HCT116 (cell line): Measurements from ENCODE around the gene OR1J1. TPM values are rescaled to one million over a fixed set of nuclear protein-coding genes. Genes with fewer than 3 reads are reported as not detected.

Experiments used
- ATAC-seq: fragments of 200-7000 bp; cut with Tn5 transposase; 2 replicates; pipeline ENCODE4 v1.9.1; 2020; ENCODE audit warnings: mild to moderate bottlenecking, moderate library complexity
- BruUV-seq: library from RNA; stranded (reverse); fragments of 400-500 nt; replicated peaks from 2 replicates; lab custom pipeline; 2021; lab: Mats Ljungman, UMichigan
- CTCF ChIA-PET: fragments of 300-600 bp; sonication (Branson Sonifier 250); formaldehyde crosslinking; loops from one replicate; lab custom pipeline; 2021; ENCODE audit warnings: antibody characterized with exemption; lab: Charles Lee
- POLR2A ChIA-PET: fragments of 300-600, 350-600 bp; sonication (Branson Sonifier 250); formaldehyde crosslinking; loops from one replicate; lab custom pipeline; 2021; ENCODE audit warnings: antibody characterized with exemption; lab: Charles Lee
- RAD21 ChIA-PET, 2 experiments: fragments of 300-600 bp; sonication (Branson Sonifier 250); formaldehyde crosslinking; loops; one replicate each; lab custom pipeline; 2023; ENCODE audit warnings: low total read pairs in 2 of 2; ENCODE audit not compliant: uncharacterized antibody in 2 of 2, unreplicated experiment in 2 of 2, low non-redundant PET in 1 of 2; lab: Charles Lee
- DNase-seq: peaks from one replicate; pipeline ENCODE4 v3.0.0-alpha.2; 2010; ENCODE audit warnings: low read depth, low spot score
- H2AFZ ChIP-seq: fragments of 200-600 bp; shearing (Covaris generic), sonication (generic); 2 replicates; pipeline ENCODE4 v1.6.1; 2017; ENCODE audit warnings: low read depth, mixed run types, mixed read lengths, antibody characterized with exemption, low read length; ENCODE audit not compliant: poor library complexity, severe bottlenecking
- H3K27ac ChIP-seq: 2 replicates; pipeline ENCODE4 v1.5.1; 2012; ENCODE audit warnings: low read depth, low read length
- H3K27me3 ChIP-seq: fragments of 200-600 bp; sonication (generic); 2 replicates; pipeline ENCODE4 v1.6.1; 2016; ENCODE audit warnings: mixed run types, low read length, mixed read lengths; ENCODE audit not compliant: insufficient read depth
- H3K36me3 ChIP-seq, 2 experiments: fragments of 200-500 bp in 1 of 2; fragments of 200-600 bp in 1 of 2; sonication (Bioruptor generic) in 1 of 2; sonication (generic) in 1 of 2; 2 replicates each; pipeline versions ENCODE4 v1.5.1 to v1.6.1; 2014 to 2016; ENCODE audit warnings: low read length in 2 of 2, inconsistent platforms in 1 of 2, mixed read lengths in 1 of 2, mixed run types in 1 of 2; ENCODE audit not compliant: insufficient read depth in 2 of 2, control insufficient read depth in 1 of 2
- H3K4me1 ChIP-seq, 2 experiments: fragments of 200-600 bp in 1 of 2; sonication (generic) in 1 of 2; 2 replicates each; pipeline versions ENCODE4 v1.5.1 to v1.6.1; 2012 to 2017; ENCODE audit warnings: low read length in 2 of 2, inconsistent platforms in 1 of 2, mild to moderate bottlenecking in 1 of 2, mixed read lengths in 1 of 2, mixed run types in 1 of 2, moderate library complexity in 1 of 2; ENCODE audit not compliant: insufficient read depth in 2 of 2, control insufficient read depth in 1 of 2
- H3K4me2 ChIP-seq: fragments of 200-600 bp; sonication (generic); 2 replicates; pipeline ENCODE4 v1.6.1; 2017; ENCODE audit warnings: mixed run types, low read length, mixed read lengths
- H3K4me3 ChIP-seq, 2 experiments: fragments of 200-600 bp in 1 of 2; sonication (generic) in 1 of 2; replicated peaks in 1 of 2; 2 replicates each; pipeline ENCODE4 v1.5.1; 2011 to 2016; ENCODE audit warnings: low read length in 2 of 2, control low read depth in 1 of 2, low read depth in 1 of 2, mild to moderate bottlenecking in 1 of 2, mixed read lengths in 1 of 2, mixed run types in 1 of 2
- H3K79me2 ChIP-seq: fragments of 200-600 bp; sonication (generic); 2 replicates; pipeline ENCODE4 v1.6.1; 2017; ENCODE audit warnings: mild to moderate bottlenecking, mixed run types, low read length, moderate library complexity, mixed read lengths; ENCODE audit not compliant: insufficient read depth
- H3K9ac ChIP-seq: fragments of 200-600 bp; sonication (generic); 2 replicates; pipeline ENCODE4 v1.6.1; 2016; ENCODE audit warnings: low read length, mixed read lengths
- H3K9me2 ChIP-seq: fragments of 200-600 bp; sonication (generic), shearing (Covaris generic); 2 replicates; pipeline ENCODE4 v1.6.1; 2017; ENCODE audit warnings: mixed run types, mild to moderate bottlenecking, moderate library complexity; ENCODE audit not compliant: insufficient read depth
- H3K9me3 ChIP-seq, 2 experiments: fragments of 200-500 bp in 1 of 2; fragments of 200-600 bp in 1 of 2; sonication (Bioruptor generic) in 1 of 2; sonication (generic) in 1 of 2; 2 replicates each; pipeline ENCODE4 v1.6.1; 2014 to 2017; ENCODE audit warnings: low read length in 2 of 2, mixed read lengths in 2 of 2, inconsistent platforms in 1 of 2, low read depth in 1 of 2, mild to moderate bottlenecking in 1 of 2, mixed run types in 1 of 2, moderate library complexity in 1 of 2; ENCODE audit not compliant: control insufficient read depth in 1 of 2, insufficient read depth in 1 of 2
- H4K20me1 ChIP-seq: fragments of 200-600 bp; sonication (generic), shearing (Covaris generic); 2 replicates; pipeline ENCODE4 v1.6.1; 2017; ENCODE audit warnings: mixed run types, mild to moderate bottlenecking, moderate library complexity; ENCODE audit not compliant: insufficient read depth
- ELF1 ChIP-seq: IDR thresholded peaks from 2 replicates; pipeline ENCODE4 v1.6.1; 2012; ENCODE audit warnings: low read depth, borderline replicate concordance
- EZH2 ChIP-seq: fragments of 200-600 bp; sonication (generic); IDR thresholded peaks from 2 replicates; pipeline ENCODE4 v1.6.1; 2017; ENCODE audit warnings: antibody characterized with exemption, mixed run types
- POLR2A ChIP-seq: IDR thresholded peaks from 2 replicates; pipeline ENCODE4 v1.7.0; 2011; ENCODE audit warnings: borderline replicate concordance; ENCODE audit not compliant: insufficient read depth, insufficient read length; ENCODE audit errors: extremely low read depth
- RAD21 ChIP-seq: IDR thresholded peaks from 2 replicates; pipeline ENCODE4 v1.6.1; 2012; ENCODE audit warnings: low read depth, mild to moderate bottlenecking
- intact Hi-C: fragments of 100-400 bp; cut with micrococcal nuclease; formaldehyde crosslinking; loops from 2 replicates; pipeline ENCODE4 v1.10.0; 2022
- total RNA-seq: library from RNA; stranded (reverse); gene quantifications from one replicate; pipeline ENCODE4 v1.2.1, GENCODE V29; 2021; ENCODE audit not compliant: unreplicated experiment
- TF ChIP-seq, protein P1 (sequence below): IDR thresholded peaks from 2 replicates; pipeline ENCODE4 v1.6.1; 2011; ENCODE audit warnings: mild to moderate bottlenecking, low read length, moderate library complexity; ENCODE audit not compliant: insufficient replicate concordance; ENCODE audit errors: extremely low read depth

OR1J1 gene
- total RNA-seq, 1 experiment from 2014 or later = not detected

DNA sequence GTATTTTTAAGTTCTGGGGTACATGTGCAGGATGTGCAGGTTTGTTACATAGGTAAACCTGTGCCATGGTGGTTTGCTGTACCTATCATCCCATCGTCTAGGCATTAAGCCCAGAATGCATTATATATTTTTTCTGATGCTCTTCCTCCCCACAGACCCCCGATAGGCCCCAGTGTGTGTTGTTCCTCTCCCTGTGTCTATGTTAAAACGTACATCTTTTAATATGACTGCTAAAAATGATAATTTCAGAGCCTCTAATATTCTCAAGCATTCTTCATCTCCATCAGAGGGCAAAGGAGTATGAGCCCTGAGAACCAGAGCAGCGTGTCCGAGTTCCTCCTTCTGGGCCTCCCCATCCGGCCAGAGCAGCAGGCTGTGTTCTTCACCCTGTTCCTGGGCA is 32.8 kb upstream of the OR1J1 start, which contains the start of gene OR1J2:
Gene OR1J2, plus strand, starts transcription at position 301 of the 400 bp plus-strand sequence. Its CDS starts 0 bp downstream, at position 301.
- CTCF ChIA-PET = no interaction called here
- Histone ChIP-seq H3K9me2 (no peaks in the 10 kb centered on the region), H4K20me1 (no peaks in the 10 kb centered on the region), H3K27ac (no peak within 1 kb of the TSS), H3K9ac (no peak within 1 kb of the TSS), H3K4me3 (no peak within 1 kb of the TSS), H3K4me1 (no peaks in the 10 kb centered on the region), H2AFZ (no peak within 1 kb of the TSS), H3K36me3 (no peaks in the 10 kb centered on the region), H3K4me2 (no peak within 1 kb of the TSS), H3K79me2 (no peaks in the 10 kb centered on the region), H3K27me3 (peaks cover 56% of the 10 kb centered on the region), H3K9me3 (no peaks in the 10 kb centered on the region)
- ATAC-seq (no peak), DNase-seq (no peak)
- no peak for TF ChIP-seq POLR2A
- TF ChIP-seq ELF1 = no peak
- no peak for TF ChIP-seq EZH2
- intact Hi-C loops = no loop called here
- BruUV-seq = no TSS peak
- RAD21 ChIA-PET = no interaction called here
- POLR2A ChIA-PET = no interaction called here

DNA sequence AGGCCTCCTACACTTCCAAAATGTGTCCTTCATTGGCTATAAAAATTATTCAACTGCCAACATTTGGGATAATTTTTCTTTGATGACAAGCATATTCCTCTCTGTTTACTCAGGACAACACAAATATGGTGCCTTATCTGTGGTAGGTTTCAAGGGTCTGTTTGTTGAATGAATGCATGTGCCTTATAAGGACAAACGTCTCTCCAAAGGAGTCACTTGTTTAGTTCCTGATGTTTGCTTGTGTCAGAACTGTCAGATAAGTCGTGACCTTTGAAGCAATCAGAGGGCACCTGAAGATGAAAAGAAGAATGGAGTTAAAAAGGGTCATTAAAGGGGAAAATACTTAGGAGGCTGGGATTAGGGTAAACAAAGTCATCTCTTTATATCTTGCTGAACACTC is 29.2 kb upstream of the OR1J1 start:
- BruUV-seq = no TSS peak
- no peaks in the 10 kb centered on the region for H3K9me3 ChIP-seq

More for the DNA sequence above, 29.2 kb upstream of the OR1J1 start:
- ChIA-PET POLR2A (no interaction called here), CTCF (interaction anchor here (1.6 kb wide), 1 partner anchor 8 kb away, joined by 8 read pairs; no protein-coding TSS in a partner anchor), RAD21 (no interaction called here)
- intact Hi-C loops = no loop called here
- no peak overlapping the region for H3K9ac ChIP-seq
- no peak overlapping the region for H2AFZ ChIP-seq
- H3K27me3 ChIP-seq = peaks cover 42% of the 10 kb centered on the region
- H3K79me2 ChIP-seq = no peaks in the 10 kb centered on the region
- no peaks in the 10 kb centered on the region for H3K36me3 ChIP-seq
- no peaks in the 10 kb centered on the region for H3K4me1 ChIP-seq
- no peak overlapping the region for H3K27ac ChIP-seq
- no peak for ATAC-seq
- H4K20me1 ChIP-seq = no peaks in the 10 kb centered on the region
- H3K4me2 ChIP-seq = no peak overlapping the region
- DNase-seq = no peak
- no peaks in the 10 kb centered on the region for H3K9me2 ChIP-seq
- no peak overlapping the region for H3K4me3 ChIP-seq
- no peak for TF ChIP-seq RAD21
- TF ChIP-seq, protein P1, sequence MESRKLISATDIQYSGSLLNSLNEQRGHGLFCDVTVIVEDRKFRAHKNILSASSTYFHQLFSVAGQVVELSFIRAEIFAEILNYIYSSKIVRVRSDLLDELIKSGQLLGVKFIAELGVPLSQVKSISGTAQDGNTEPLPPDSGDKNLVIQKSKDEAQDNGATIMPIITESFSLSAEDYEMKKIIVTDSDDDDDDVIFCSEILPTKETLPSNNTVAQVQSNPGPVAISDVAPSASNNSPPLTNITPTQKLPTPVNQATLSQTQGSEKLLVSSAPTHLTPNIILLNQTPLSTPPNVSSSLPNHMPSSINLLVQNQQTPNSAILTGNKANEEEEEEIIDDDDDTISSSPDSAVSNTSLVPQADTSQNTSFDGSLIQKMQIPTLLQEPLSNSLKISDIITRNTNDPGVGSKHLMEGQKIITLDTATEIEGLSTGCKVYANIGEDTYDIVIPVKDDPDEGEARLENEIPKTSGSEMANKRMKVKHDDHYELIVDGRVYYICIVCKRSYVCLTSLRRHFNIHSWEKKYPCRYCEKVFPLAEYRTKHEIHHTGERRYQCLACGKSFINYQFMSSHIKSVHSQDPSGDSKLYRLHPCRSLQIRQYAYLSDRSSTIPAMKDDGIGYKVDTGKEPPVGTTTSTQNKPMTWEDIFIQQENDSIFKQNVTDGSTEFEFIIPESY = no peak
- TF ChIP-seq, all 23 proteins: peak for 0
